ENCODE results near the gene RIMKLB. TPM values are rescaled to one million over a fixed set of nuclear protein-coding genes. Genes with fewer than 3 reads are reported as not detected.

The RIMKLB gene
- total RNA-seq, 1 experiment from 2014 or later = 0.39 TPM

- RAD21 ChIA-PET (ENCODE audit: low non-redundant PET in 1 of 2, low total read pairs in 2 of 2, uncharacterized antibody in 2 of 2, unreplicated experiment in 2 of 2) = no interaction called here
- H4K20me1 ChIP-seq (ENCODE audit: insufficient read depth) = no peaks in the 10 kb centered on the region
- H3K4me2 ChIP-seq (ENCODE audit: low read length) = no peak overlapping the region
- POLR2A ChIA-PET = no interaction called here
- no peaks in the 10 kb centered on the region for H3K79me2 ChIP-seq (ENCODE audit: insufficient read depth, low read length)
- H3K27me3 ChIP-seq (ENCODE audit: insufficient read depth, low read length) = no peaks in the 10 kb centered on the region
- no TSS peak for BruUV-seq (replicated peaks)
- DNase-seq (ENCODE audit: low read depth, low spot score) (no peak), ATAC-seq (no peak)
- no peaks in the 10 kb centered on the region for H3K36me3 ChIP-seq (ENCODE audit: control insufficient read depth in 1 of 2, insufficient read depth in 2 of 2, low read length in 2 of 2)
- H3K9me2 ChIP-seq (ENCODE audit: insufficient read depth) = no peaks in the 10 kb centered on the region
- CTCF ChIA-PET = interaction anchor here (0.6 to 0.8 kb wide), 2 partner anchors 9 to 15 kb away, joined by 3 read pairs; no protein-coding TSS in a partner anchor
- no peaks in the 10 kb centered on the region for H3K4me1 ChIP-seq (ENCODE audit: control insufficient read depth in 1 of 2, insufficient read depth in 2 of 2, low read length in 2 of 2)
- H3K9ac ChIP-seq (ENCODE audit: low read length) = no peak overlapping the region
- no peaks in the 10 kb centered on the region for H3K9me3 ChIP-seq (ENCODE audit: control insufficient read depth in 1 of 2, insufficient read depth in 1 of 2, low read depth in 1 of 2, low read length in 2 of 2)
- no peak overlapping the region for H3K27ac ChIP-seq (ENCODE audit: low read depth, low read length)
- intact Hi-C loops (cut with micrococcal nuclease) = no loop called here
- no peak overlapping the region for H3K4me3 ChIP-seq (replicated peaks in 1 of 2; ENCODE audit: low read depth in 1 of 2, low read length in 2 of 2)
- TF ChIP-seq ATF3 (IDR thresholded peaks at IDR 0.05) (no peak), FOSL1 (IDR thresholded peaks at IDR 0.05; ENCODE audit: low read depth) (no peak), RAD21 (IDR thresholded peaks at IDR 0.05; ENCODE audit: low read depth) (no peak), EGR1 (IDR thresholded peaks at IDR 0.05; ENCODE audit: low read depth) (no peak), SP1 (IDR thresholded peaks at IDR 0.05; ENCODE audit: low read depth) (no peak), REST (IDR thresholded peaks at IDR 0.05; ENCODE audit: low read depth) (no peak), ZFX (IDR thresholded peaks at IDR 0.05) (no peak), CEBPB (IDR thresholded peaks at IDR 0.05; ENCODE audit: low read depth) (no peak), JUND (IDR thresholded peaks at IDR 0.05) (no peak), EZH2 (IDR thresholded peaks at IDR 0.05) (no peak), CBX3 (IDR thresholded peaks at IDR 0.05; ENCODE audit: low read depth) (no peak), CTCF (IDR thresholded peaks at IDR 0.05 in 2 of 3, conservative IDR thresholded peaks at IDR 0.05 in 1 of 3; ENCODE audit: borderline replicate concordance in 1 of 3, insufficient read depth in 1 of 3, low read depth in 2 of 3, low read length in 2 of 3) (no peak)
- H2AFZ ChIP-seq (ENCODE audit: low read depth, low read length, poor library complexity, severe bottlenecking) = no peak overlapping the region
These were observed 25.4 kb upstream of the RIMKLB start for GRCh38 chr12:8672381-8672780.

Data from HCT116 (cell line).